Adipose tissue (tissue), 3 donors: ENCODE data around the gene ARHGEF37. TPM values are rescaled to one million over a fixed set of nuclear protein-coding genes. Genes with fewer than 3 reads are reported as not detected.

Experiments
- H3K27ac ChIP-seq: one replicate; pipeline ENCODE4 v1.5.1; 2013; ENCODE audit warnings: low read depth, low read length
- WGBS, 3 donors: extraction: QIAGEN DNeasy Blood & Tissue Kit; methylation state at CpG; one replicate each; pipeline ENCODE4 v1.1.7; 2013; 5-methylcytosine and 5-hydroxymethylcytosine counted together
- polyA plus RNA-seq, 3 donors: library from polyadenylated mRNA; stranded (reverse); fragments of 200-250 nt; gene quantifications; one replicate each; pipeline ENCODE4 v1.2.3, GENCODE V29; 2013
- donor health status: healthy with polysubstance abuse.
- donor health status: Bipolar disorder and iron deficiency.
- donor health status: healthy.

Gene ARHGEF37
- polyA plus RNA-seq, 3 donors, result 2.9 to 5.2 (median 4.4) TPM

DNA sequence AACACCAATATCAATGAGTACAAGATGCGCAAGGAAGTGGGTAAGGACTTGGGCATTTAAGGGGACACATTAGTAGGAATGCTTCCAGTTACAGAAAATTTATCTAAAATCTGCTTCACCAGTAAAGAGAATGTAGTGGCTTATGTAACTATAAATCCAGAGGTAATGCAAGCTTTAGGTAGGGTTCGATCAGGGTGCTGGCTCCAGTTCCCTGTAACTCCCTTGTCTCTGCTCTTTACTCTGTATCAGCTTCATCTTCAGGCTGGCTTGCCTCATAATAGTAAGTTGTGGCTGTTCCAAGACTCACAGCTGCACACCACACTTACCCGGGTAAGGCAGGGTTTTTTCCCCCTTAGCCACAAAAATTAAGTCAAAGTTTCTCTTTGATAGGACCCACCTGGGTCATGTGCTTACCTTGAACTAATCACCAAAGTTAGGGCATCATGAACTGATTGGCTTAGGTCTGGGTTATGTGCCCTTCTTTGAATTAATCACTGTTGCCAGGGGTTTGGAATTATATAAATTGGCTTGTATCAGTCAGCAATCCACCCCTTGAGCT is 35.5 kb downstream of the ARHGEF37 start:
- H3K27ac ChIP-seq, result no peak overlapping the region
- WGBS, 3 donors, result 77 to 86% (median 80%) methylated on average over 3 of the region's 3 CpGs

DNA sequence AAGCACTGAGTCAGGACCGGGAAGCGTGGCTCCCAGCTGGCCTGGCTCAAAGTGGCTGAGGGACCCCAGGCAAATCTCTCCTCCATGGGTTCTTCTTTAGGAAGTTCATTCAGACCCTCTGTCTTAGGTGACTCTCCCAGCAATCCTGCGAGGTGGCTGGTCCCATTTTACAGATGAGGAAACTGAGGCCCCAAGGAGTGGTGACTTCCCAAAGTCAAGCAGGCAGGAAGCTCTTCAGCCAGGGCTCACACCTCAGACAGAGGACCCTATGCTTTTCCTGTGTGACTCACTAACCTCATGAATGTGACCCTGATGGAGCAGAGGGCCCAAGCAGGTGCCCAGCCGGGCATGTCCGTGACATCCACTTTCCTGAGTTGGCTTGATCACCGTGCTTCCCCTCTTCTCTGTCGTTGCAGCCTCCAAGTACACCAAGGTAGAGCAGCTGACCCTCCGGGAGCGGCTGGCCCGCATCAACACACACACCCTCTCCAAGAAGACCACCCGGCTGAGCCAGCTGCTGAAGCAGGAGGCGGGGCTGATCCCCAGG is 36.5 kb downstream of the ARHGEF37 start:
- 87 to 89% (median 88%) methylated on average over 12 of the region's 12 CpGs for WGBS, 3 donors
- no peak overlapping the region for H3K27ac ChIP-seq

DNA sequence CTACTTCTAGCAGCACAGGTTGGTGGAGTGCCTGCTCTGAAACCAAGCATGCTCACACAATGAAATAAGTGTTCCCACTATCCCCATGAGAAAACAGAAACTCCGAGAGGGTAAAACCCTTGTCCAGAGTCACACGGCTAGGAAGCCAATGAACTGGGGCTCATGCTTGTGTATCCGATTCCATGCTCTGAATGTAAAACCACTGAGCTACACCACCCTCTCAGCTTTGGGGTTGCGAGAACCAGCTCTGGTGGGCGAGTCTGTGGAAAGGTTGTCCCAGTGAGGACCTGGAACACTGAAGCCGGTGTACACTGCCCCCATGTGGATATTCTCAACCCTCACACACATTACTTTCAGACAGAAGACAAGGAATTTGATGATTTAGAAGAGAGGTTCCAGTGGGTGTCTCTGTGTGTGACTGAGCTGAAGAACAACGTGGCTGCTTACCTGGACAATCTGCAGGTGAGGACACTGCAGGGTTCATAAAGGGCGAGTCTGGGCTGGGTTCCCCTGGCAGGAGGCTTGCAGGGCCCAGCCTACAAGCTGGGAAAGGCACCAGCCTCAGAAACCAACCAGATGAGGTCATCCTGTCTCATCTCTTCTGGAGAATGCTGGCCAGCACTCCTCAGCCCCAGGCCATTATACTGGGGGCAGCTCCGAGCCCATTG is 37.4 kb downstream of the ARHGEF37 start:
- 40 to 50% (median 44%) methylated on average over 9 of the region's 9 CpGs for WGBS, 3 donors
- H3K27ac ChIP-seq, result no peak overlapping the region

DNA sequence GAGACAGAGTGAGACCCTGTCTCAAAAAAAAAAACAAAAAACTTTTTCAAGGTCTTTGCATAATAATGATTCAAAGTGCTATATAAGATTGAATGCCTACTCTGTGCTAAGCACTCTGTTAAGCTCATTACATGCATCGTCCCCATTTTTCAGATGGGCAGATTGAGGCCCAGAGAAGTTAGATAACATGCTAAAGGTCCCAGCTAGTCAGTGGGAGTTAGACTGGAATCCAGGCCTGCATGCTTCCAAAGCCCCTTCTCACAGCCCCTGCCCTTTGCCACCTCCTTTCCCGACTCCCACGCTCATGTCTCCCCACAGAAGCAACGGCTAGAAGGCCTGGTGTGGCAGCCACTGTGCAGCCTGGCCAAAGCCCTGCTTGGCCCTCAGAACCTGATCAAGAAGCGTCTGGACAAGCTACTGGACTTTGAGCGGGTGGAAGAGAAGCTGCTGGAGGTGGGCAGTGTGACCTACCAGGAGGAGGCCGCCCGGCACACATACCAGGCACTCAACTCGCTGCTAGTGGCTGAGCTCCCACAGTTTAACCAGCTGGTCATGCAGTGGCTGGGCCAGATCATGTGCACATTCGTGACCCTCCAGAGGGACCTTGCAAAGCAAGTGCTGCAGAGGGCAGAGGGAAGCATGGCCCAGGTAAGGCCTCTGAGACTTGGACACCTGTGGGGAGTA is 40.3 kb downstream of the ARHGEF37 start:
- 93% methylated on average over 10 of the region's 10 CpGs for WGBS, 3 donors
- no peak overlapping the region for H3K27ac ChIP-seq

DNA sequence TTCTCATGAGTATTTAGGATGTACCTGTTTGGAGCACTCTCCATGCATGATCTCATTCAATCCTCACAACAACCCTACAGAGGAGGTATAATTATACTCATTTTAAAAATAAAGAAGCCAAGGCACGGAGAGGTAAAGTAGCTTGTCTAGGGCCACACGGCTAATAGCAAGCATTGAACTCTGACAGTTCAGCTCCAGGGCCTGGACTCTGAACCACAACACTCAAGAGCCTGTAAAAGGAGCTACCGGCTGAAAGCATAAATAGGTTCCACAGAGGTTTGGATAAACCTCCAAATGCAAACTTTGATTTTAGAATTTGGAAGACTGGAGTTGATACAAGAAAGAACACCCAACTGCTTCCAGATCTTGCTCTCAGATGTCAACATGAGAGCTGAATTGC is 41.2 kb downstream of the ARHGEF37 start:
- WGBS, 3 donors, result 92 to 97% (median 93%) methylated on average over 3 of the region's 3 CpGs
- no peak overlapping the region for H3K27ac ChIP-seq

DNA sequence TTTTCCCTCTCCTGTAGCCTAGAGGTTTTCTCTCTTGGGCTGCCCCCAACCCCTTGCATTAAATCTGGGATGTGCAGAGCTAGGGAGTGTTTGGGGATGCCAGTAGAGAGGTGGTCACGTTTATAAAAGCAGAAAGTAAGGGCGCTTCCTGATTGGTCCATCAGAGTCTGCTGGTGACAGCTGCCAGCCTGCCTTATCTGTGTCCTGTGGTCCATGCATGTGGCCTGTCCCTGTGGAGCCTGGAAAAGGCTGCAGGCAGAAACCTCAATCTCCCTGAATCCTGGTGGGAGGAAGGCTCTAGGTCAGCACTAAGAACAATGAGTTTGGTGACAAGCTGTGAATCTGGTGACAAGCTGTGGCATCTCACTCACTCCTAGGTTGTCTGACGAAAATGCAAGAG is 42.2 kb downstream of the ARHGEF37 start:
- H3K27ac ChIP-seq, result no peak overlapping the region
- 78 to 86% (median 79%) methylated on average over 3 of the region's 3 CpGs for WGBS, 3 donors

DNA sequence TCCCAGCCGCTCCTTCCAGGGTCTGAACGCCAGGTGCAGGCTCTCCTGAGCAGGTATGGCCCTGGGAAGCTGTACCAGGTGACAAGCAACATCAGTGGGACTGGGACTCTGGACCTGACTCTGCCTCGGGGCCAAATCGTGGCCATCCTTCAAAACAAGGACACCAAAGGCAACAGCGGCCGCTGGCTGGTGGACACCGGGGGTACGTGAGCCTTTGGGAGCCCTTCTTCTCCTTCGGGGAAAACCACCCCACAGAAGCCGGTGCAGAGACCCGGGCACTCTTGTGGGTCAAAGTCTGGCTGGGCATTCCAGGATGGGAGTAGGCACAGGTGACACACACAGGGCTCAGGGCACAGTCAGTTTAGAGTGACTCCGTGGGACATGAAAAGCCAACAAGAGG is 45.8 kb downstream of the ARHGEF37 start:
- WGBS, 3 donors, result 79 to 91% (median 90%) methylated on average over 12 of the region's 12 CpGs

DNA sequence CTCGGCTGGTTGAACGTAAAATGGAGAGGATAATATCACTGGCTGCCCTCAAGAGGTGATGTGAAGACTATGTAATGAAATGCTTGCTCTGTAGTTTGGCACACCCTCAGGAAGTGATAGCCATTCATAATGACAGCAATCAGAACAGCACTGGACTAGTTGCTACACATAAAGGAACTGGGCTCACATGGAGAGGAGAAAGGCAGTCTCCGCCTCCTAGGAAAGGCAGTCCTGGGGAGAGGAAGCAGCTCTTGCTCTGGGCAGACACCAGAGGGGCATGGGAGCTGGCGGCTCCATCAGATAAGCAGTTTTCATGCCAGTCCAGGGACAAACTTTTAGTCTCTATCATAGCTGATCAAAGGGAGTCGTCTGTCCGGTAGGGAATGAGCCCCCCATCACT is 46.9 kb downstream of the ARHGEF37 start:
- no peak overlapping the region for H3K27ac ChIP-seq

More for the DNA sequence above, 45.8 kb downstream of the ARHGEF37 start:
- no peak overlapping the region for H3K27ac ChIP-seq

DNA sequence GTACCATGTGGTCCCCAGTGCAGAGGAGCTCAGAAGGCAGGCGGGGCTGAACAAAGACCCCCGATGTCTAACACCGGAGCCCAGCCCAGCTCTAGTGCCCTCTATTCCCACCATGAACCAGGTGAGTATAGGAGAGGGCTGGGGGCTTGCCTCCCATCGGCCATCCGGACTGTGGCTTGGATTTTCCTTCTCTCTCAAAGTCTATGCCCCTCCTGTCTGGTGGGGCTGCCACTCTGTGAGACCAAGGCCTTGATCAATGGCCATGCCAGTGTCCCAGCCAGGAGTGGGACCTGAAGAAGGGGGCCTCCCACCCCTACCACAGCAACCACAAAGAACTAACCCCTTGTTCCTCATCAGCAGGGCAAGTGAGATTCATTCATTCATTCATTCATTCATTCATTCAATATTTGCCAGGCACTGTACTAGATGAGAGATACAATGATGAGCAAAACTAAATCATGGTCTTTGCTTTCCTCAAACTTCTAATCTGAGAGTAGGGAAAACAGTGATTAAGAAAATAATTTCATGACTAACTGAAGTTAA is 47.6 kb downstream of the ARHGEF37 start:
- no peak overlapping the region for H3K27ac ChIP-seq
- 80 to 91% (median 89%) methylated on average over 5 of the region's 5 CpGs for WGBS, 3 donors

More for the DNA sequence above, 46.9 kb downstream of the ARHGEF37 start:
- 57 to 77% (median 66%) methylated on average over 6 of the region's 6 CpGs for WGBS, 3 donors

DNA sequence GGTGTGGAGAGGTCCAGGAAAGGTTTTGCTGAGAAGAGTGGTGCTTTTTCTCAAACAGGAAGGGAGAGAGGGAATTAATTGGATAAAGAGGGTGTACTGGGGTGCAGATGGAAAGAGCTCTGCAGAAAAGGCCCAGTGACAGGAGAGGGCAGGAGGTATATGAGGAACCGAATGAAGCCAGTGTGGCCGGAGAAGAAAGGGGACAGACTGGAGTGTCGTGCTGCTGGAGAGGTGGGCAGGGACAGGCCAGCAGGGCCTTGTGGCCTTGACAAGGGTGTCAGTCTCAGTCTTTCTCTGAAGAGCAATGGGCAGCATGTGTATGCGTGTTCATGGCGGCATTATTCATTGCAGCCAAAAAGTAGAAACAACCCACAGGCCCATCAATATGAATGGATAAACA is 48.1 kb downstream of the ARHGEF37 start:
- 95 to 97% (median 97%) methylated on average over 5 of the region's 5 CpGs for WGBS, 3 donors
- no peak overlapping the region for H3K27ac ChIP-seq

DNA sequence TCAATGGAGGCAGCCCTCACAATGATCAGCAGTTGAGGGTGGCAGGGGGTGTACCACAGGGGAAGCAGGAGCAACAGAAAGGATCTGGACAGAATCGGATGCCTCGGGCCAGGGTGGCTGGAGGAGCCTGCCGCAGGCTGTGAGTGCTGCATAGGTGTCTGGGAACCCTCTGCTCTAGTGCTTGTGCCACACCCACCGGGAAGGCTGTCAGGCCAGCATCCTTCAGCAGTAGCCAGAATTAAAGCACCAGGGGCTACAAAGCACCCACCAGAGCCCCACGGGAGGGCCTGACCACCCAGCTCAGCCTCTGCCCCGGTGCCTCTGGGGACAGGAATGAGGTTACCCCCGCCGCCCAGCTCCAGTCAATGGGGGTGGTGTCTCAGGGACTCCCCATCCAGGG is 49.0 kb downstream of the ARHGEF37 start:
- 88 to 89% (median 89%) methylated on average over 8 of the region's 8 CpGs for WGBS, 3 donors
- no peak overlapping the region for H3K27ac ChIP-seq

DNA sequence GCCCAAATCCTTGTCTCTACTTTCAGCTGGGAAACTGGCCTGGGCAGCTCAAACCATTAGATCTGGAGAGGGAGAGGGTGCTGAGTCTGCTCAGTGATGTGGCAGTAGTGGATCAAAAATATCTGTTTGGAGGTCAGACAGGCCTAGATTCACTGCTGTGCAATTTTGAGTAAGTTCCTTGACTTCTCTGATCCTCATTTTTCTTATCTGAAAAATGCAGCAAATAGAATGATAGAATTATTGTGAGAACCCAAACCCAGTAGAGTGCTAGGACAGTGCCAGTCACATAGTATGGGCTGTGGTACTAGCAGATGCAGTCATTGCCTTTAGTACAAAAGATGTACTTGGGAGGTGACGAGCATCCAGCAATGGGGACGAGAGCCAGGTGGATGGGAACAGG is 50.2 kb downstream of the ARHGEF37 start:
- WGBS, 3 donors, result 94 to 96% (median 94%) methylated on average over 2 of the region's 2 CpGs
- H3K27ac ChIP-seq, result no peak overlapping the region

DNA sequence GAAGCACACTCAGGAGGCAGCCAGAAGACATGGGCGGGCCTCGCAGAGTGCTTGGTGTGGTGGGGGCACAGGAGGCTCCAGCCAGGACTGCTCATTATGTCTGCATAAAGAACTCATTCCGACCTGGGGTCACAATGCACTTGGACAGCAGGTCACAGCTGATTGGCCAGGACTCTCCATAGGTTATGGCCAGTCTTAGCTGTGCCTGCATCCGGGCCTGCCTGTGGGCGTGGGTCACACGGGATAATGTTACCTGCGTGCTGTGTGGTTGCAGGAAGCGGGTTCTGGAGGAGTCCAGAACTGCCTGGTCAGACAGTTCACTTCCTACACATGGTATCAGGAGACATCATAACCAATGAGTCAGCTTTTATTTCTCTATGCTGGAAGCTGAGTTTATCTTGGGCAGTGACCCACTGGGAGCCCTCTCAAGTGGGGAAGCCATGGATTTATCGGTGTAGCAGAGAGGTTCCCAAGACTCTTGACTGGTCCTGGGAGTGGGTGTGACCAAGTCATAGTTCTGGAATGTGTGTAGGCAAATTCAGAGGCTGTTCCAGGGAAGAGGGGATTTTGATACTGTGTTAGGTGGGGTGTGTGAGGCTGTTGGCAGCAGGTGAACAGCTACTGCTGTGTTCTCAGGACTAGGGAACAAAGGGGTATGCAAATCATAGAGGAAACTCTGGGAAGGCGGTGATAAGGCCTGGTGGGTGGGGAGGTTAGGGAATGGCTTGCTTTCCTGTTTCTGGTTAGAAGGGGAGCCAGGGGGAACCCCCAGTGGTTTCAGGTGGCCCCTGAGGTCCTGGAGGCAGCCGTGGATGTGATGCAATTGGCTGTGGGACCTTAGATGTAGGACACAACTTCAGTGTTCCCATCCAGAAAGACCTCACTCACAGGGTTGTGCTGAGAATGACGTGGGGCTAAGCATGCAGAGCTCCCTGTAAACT is 51.3 kb downstream of the ARHGEF37 start:
- H3K27ac ChIP-seq, result no peak overlapping the region
- 55 to 75% (median 57%) methylated on average over 12 of the region's 12 CpGs for WGBS, 3 donors

DNA sequence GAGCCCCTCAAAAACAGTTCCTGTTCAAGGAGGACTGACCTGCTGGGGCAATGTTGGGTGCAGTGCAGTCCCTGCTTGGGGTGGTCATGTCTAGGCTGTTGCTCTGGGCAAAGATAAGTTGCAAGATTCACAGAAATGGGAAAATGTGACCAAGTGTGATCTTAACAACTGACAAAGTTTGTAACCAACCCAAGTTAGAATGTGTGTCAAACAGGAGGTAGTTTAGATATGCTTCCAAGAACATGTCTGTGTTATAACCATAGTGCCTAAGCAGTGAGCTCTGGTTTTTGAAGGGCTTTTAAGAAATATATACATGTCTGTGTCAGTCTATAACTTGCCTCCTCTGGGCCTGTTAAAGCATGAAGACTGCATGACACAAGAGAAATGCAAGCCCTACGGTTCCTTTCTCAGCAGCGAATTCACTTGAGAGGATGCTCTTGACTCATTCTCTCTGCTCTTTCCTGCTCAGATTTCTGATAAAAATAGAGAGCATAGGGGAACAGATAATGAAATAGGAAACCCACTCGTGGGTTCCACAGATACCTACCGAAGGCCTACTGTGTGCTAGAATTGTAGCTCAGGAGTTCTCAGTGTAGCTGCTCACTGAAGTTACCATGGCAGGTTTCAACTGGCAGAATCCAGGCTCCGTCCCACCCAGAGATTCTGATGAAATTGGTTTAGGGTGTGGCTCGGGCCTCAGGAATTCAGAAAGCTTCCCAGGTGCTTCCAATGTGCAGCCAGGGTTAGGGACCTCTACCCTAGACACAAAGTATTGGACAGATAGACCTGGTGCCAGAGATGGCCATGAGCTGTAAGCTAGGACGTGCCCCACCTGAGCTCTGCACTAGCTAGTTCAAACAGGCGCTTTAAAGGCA is 52.4 kb downstream of the ARHGEF37 start:
- WGBS, 3 donors, result 76 to 80% (median 80%) methylated on average over 8 of the region's 8 CpGs
- no peak overlapping the region for H3K27ac ChIP-seq

DNA sequence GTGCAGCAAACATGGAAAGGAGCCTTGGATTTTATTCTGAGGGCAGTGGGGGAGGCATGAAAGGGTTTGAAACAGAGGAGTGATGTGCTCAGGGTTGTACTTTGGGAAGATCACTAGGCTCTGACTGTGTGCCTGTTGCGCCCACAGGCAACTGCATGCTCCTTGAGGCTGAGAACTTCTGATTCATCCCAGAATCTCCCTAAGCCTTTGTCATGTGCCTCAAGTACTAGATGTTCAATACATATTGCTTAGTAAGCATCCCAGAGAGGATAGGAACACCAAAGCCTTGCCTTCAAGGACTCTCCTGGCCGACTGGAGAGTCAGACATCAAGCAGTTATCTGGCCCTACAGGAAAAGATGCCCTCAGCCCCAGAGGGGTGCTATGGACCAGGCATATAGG is 54.1 kb downstream of the ARHGEF37 start:
- H3K27ac ChIP-seq, result no peak overlapping the region

DNA sequence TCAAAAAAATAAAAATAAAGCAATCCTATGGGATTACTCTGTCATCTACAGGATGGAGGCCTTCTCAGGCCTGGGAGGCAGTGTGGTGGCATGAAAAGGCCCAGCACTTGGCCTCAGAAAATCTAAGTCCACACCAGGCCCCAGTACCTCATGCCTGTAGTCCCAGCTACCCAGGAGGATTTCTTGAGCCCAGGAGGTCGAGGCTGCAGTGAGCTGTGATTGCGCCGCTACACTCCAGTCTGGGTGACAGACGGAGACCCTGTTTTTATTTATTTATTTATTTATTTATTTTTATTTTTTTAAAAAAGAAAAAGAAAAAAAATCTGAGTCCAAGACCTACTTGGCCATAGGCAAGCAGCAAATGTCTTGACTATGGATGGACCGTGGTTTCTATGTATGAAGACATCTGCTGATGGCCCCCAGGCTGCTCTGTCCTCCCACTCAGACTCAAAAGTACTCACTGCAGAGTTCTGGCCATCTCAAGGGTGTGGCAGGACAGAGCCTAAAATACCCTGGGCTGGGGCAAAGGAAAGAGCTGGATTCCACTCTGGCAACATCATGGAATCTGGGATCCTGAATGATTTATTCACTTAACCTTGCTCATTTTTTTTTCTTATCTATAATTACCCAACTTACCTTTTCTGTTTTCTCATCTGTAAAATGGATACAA is 55.0 kb downstream of the ARHGEF37 start:
- no peak overlapping the region for H3K27ac ChIP-seq
- WGBS, 3 donors, result 95 to 98% (median 96%) methylated on average over 5 of the region's 5 CpGs

More for the DNA sequence above, 54.1 kb downstream of the ARHGEF37 start:
- 84 to 89% (median 87%) methylated on average over 2 of the region's 2 CpGs for WGBS, 3 donors

DNA sequence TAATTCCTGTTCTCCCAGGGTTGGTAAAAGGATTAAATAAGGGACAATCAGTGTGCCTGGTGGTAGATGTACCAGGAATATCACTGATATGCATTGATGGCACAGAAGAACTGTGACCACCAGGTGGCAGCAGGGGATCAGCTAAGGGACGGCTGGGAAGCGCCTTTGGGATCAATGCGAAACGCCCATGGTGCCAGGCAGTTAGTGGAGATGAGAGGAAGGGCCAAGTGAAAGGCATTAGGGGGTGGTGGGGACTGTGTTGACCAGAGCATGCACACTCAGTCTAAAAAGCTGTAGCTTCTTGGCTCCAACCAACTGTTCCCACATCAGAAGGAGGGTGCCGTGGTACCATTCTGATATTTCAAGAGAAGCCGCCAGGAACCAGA is 55.6 kb downstream of the ARHGEF37 start:
- H3K27ac ChIP-seq, result no peak overlapping the region
- whole genome bisulfite sequencing, 3 donors, result 35 to 36% (median 36%) methylated on average over 6 of the region's 6 CpGs
